Astrocyte (in vitro differentiated cells and primary cell): ENCODE results near the gene MLPH.

ENCODE experiments used
- EZH2 ChIP-seq: IDR thresholded peaks from 2 replicates; pipeline ENCODE4 v1.6.1; 2012; ENCODE audit warnings: mild to moderate bottlenecking, low read length, inconsistent platforms; ENCODE audit not compliant: insufficient read depth
- TF ChIP-seq, protein P1 (sequence below): IDR thresholded peaks from 2 replicates; pipeline ENCODE4 v1.5.1; 2011; ENCODE audit warnings: low read depth, mild to moderate bottlenecking, inconsistent platforms, low read length, moderate library complexity; ENCODE audit not compliant: insufficient read depth

- TF ChIP-seq, protein P1, sequence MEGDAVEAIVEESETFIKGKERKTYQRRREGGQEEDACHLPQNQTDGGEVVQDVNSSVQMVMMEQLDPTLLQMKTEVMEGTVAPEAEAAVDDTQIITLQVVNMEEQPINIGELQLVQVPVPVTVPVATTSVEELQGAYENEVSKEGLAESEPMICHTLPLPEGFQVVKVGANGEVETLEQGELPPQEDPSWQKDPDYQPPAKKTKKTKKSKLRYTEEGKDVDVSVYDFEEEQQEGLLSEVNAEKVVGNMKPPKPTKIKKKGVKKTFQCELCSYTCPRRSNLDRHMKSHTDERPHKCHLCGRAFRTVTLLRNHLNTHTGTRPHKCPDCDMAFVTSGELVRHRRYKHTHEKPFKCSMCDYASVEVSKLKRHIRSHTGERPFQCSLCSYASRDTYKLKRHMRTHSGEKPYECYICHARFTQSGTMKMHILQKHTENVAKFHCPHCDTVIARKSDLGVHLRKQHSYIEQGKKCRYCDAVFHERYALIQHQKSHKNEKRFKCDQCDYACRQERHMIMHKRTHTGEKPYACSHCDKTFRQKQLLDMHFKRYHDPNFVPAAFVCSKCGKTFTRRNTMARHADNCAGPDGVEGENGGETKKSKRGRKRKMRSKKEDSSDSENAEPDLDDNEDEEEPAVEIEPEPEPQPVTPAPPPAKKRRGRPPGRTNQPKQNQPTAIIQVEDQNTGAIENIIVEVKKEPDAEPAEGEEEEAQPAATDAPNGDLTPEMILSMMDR, result no peak
- TF ChIP-seq EZH2, result no peak
Observed at GRCh38 chr2:237564526-237565131, 77.6 kb downstream of the MLPH start.
